ENCODE measurements around the gene TMEM59L. TPM values are rescaled to one million over a fixed set of nuclear protein-coding genes. Genes with fewer than 3 reads are reported as not detected.
"Not testable (repeated sequence)": the region's sequence is repeated elsewhere in the genome, so short reads cannot be mapped to it uniquely, and the experiment has no call there.

TMEM59L gene
- total and polyA plus RNA-seq, 2 donors (not counting 1 experiment from before 2014, with no cell fraction given) = 0.14 to 0.33 TPM

DNA sequence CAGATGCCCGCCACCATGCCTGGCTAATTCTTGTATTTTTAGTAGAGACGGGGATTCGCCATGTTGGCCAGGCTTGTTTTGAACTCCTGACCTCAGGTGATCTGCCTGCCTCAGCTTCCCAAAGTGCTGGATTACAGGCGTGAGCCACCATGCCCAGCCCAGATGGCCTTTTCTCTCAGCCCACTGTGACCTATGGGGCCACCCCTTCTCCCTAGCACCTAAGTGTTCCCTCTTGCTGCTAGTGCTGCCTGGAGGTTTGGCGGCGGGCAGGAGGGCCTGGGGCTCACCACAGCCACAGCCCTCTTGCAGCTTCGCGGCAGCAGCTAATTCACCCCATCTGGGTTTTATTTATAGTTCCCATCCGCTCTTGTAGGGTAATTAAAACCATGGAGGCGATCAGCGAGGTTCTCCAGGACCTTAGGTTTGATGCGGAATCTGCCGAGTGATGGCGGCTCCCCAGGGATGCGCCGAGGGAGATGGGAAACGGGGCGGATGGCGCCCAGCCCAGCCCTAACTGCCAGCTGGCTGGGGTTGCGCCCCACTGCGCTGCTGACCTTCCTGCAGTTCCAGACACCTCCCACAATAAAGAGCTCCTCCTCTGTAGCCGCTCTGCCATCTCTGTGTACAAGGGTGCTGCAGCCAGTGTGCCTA is 20.8 kb upstream of the TMEM59L start:
- DNase-seq (ENCODE audit: low read depth in 2 of 2) = no peak

DNA sequence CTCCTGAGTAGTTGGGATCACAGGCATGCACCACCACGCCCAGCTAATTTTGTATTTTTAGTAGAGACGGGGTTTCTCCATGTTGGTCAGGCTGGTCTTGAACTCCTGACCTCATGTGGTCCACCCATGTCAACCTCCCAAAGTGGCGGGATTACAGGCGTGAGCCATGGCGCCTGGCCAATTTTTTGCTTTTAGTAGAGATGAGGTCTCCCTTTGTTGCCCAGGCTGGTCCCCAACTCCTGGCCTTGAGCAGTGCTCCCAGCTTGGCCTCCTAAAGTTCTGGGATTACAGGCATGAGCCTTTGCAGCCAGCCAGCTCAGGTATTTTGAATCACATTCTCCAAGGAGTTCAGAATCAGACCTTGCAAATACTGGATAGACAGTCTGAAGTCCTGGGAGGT is 19.9 kb upstream of the TMEM59L start:
- H3K79me2 ChIP-seq (ENCODE audit: control insufficient read depth, insufficient read depth, low read length); H3K9ac ChIP-seq (ENCODE audit: insufficient read depth, low read length); H3K27ac ChIP-seq (ENCODE audit: insufficient read depth, low read length); H3K9me3 ChIP-seq (ENCODE audit: control insufficient read depth, insufficient read depth, low read depth, low read length); H3K27me3 ChIP-seq (ENCODE audit: control insufficient read depth, insufficient read depth, low read length); H4K20me1 ChIP-seq (ENCODE audit: control insufficient read depth, extremely low read depth, insufficient read depth, low read length); H3K4me2 ChIP-seq (ENCODE audit: extremely low read depth, insufficient read depth, low read length); H3K36me3 ChIP-seq (ENCODE audit: control insufficient read depth, insufficient read depth, low read length); H2AFZ ChIP-seq (ENCODE audit: low read length); H3K4me3 ChIP-seq (replicated peaks in 1 of 4; ENCODE audit: control extremely low read depth in 1 of 4, insufficient read depth in 1 of 4, low read depth in 3 of 4, low read length in 4 of 4); H3K4me1 ChIP-seq (ENCODE audit: control insufficient read depth, extremely low read depth, insufficient read depth, low read length); DNase-seq (ENCODE audit: low read depth in 2 of 2): not testable (repeated sequence)

More for the DNA sequence above, 20.8 kb upstream of the TMEM59L start:
- TF ChIP-seq, protein P1, sequence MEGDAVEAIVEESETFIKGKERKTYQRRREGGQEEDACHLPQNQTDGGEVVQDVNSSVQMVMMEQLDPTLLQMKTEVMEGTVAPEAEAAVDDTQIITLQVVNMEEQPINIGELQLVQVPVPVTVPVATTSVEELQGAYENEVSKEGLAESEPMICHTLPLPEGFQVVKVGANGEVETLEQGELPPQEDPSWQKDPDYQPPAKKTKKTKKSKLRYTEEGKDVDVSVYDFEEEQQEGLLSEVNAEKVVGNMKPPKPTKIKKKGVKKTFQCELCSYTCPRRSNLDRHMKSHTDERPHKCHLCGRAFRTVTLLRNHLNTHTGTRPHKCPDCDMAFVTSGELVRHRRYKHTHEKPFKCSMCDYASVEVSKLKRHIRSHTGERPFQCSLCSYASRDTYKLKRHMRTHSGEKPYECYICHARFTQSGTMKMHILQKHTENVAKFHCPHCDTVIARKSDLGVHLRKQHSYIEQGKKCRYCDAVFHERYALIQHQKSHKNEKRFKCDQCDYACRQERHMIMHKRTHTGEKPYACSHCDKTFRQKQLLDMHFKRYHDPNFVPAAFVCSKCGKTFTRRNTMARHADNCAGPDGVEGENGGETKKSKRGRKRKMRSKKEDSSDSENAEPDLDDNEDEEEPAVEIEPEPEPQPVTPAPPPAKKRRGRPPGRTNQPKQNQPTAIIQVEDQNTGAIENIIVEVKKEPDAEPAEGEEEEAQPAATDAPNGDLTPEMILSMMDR (conservative IDR thresholded peaks at IDR 0.05 in 1 of 2, IDR thresholded peaks at IDR 0.05 in 1 of 2; ENCODE audit: low read depth in 1 of 2, low read length in 2 of 2) = no peak
- no peak for TF ChIP-seq EZH2 (IDR thresholded peaks at IDR 0.05; ENCODE audit: low read length, missing control alignments)
- H3K4me2 ChIP-seq (ENCODE audit: extremely low read depth, insufficient read depth, low read length) = no peak overlapping the region
- H3K27me3 ChIP-seq (ENCODE audit: control insufficient read depth, insufficient read depth, low read length) = no peaks in the 10 kb centered on the region
- no peak overlapping the region for H3K27ac ChIP-seq (ENCODE audit: insufficient read depth, low read length)
- peaks cover 5% of the 10 kb centered on the region for H3K4me1 ChIP-seq (ENCODE audit: control insufficient read depth, extremely low read depth, insufficient read depth, low read length)
- no peaks in the 10 kb centered on the region for H4K20me1 ChIP-seq (ENCODE audit: control insufficient read depth, extremely low read depth, insufficient read depth, low read length)
- H3K79me2 ChIP-seq (ENCODE audit: control insufficient read depth, insufficient read depth, low read length) = no peaks in the 10 kb centered on the region
- H3K4me3 ChIP-seq (replicated peaks in 1 of 4; ENCODE audit: control extremely low read depth in 1 of 4, insufficient read depth in 1 of 4, low read depth in 3 of 4, low read length in 4 of 4) = no peak overlapping the region
- peaks cover 3% of the 10 kb centered on the region for H3K36me3 ChIP-seq (ENCODE audit: control insufficient read depth, insufficient read depth, low read length)
- no peak overlapping the region for H2AFZ ChIP-seq (ENCODE audit: low read length)
- H3K9me3 ChIP-seq (ENCODE audit: control insufficient read depth, insufficient read depth, low read depth, low read length) = no peaks in the 10 kb centered on the region
- H3K9ac ChIP-seq (ENCODE audit: insufficient read depth, low read length) = no peak overlapping the region

DNA sequence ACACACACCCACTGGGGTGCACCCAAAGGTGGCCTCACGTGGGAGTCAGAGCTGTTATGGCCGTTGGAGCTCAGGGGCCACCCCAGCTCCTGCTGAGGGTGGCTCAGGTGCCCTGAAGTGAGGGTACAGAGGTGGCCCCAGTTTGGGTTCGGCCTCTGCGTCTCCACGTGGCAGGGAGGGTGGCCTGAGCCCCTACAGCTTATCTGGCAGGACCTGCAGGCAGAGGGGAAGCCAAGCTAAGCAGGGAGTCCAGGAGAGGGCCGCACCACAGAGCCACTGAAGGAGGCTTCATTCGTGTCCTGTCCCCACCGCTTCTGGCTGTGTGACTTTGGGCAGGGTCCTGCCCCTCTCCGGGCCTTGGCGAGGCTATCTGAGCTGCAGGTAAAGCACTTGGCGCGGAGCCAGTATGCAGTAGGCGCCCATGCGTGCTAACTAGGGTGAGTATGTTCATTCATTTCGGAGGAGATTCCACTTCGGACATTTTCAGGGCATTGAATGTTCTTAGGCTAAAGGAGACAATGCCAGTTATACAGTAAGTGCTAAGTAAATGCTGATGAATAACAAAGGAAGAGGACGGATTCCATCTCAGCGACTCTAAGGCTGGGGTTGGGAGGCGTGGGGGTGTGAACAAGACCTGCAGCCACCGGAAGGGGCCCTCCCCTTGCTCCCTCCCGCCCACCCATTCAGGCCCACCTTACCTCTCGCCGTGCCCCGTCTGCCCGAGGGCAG is 19.1 kb upstream of the TMEM59L start:
- Histone ChIP-seq H3K79me2 (ENCODE audit: control insufficient read depth, insufficient read depth, low read length) (no peaks in the 10 kb centered on the region), H3K4me2 (ENCODE audit: extremely low read depth, insufficient read depth, low read length) (no peak overlapping the region), H3K36me3 (ENCODE audit: control insufficient read depth, insufficient read depth, low read length) (peaks cover 3% of the 10 kb centered on the region), H3K9me3 (ENCODE audit: control insufficient read depth, insufficient read depth, low read depth, low read length) (no peaks in the 10 kb centered on the region), H3K9ac (ENCODE audit: insufficient read depth, low read length) (no peak overlapping the region), H4K20me1 (ENCODE audit: control insufficient read depth, extremely low read depth, insufficient read depth, low read length) (no peaks in the 10 kb centered on the region), H3K27me3 (ENCODE audit: control insufficient read depth, insufficient read depth, low read length) (no peaks in the 10 kb centered on the region), H3K4me1 (ENCODE audit: control insufficient read depth, extremely low read depth, insufficient read depth, low read length) (peaks cover 2% of the 10 kb centered on the region), H2AFZ (ENCODE audit: low read length) (no peak overlapping the region), H3K4me3 (replicated peaks in 1 of 4; ENCODE audit: control extremely low read depth in 1 of 4, insufficient read depth in 1 of 4, low read depth in 3 of 4, low read length in 4 of 4) (no peak overlapping the region), H3K27ac (ENCODE audit: insufficient read depth, low read length) (no peak overlapping the region)
- DNase-seq (ENCODE audit: low read depth in 2 of 2) = no peak
- no peak for TF ChIP-seq EZH2 (IDR thresholded peaks at IDR 0.05; ENCODE audit: low read length, missing control alignments)
- TF ChIP-seq, protein P1 (conservative IDR thresholded peaks at IDR 0.05 in 1 of 2, IDR thresholded peaks at IDR 0.05 in 1 of 2; ENCODE audit: low read depth in 1 of 2, low read length in 2 of 2) = no peak

All from fibroblast of lung (primary cell).